GM12874 (cell line): Measurements from ENCODE around the gene RNF40.

Experiments
- CTCF ChIP-seq: IDR thresholded peaks from 2 replicates; pipeline ENCODE4 v1.5.1; 2011; ENCODE audit warnings: low read depth, mild to moderate bottlenecking, control low read depth, low read length, moderate library complexity; ENCODE audit not compliant: insufficient read depth

The RNF40 gene

GRCh38 chr16:30775392-30776188, 13.5 kb downstream of the RNF40 start:
- TF ChIP-seq CTCF: no peak

- TF ChIP-seq CTCF: no peak
Measured at GRCh38 chr16:30777591-30778297, 15.6 kb downstream of the RNF40 start.

GRCh38 chr16:30778549-30779244, 16.6 kb downstream of the RNF40 start:
- no peak for TF ChIP-seq CTCF

GRCh38 chr16:30779596-30779995, 17.5 kb downstream of the RNF40 start:
- TF ChIP-seq CTCF: no peak

GRCh38 chr16:30780021-30780420, 17.9 kb downstream of the RNF40 start:
- TF ChIP-seq CTCF: no peak

GRCh38 chr16:30780549-30780948, 18.4 kb downstream of the RNF40 start:
- TF ChIP-seq CTCF: no peak
